HPDE6-E6E7 (cell line): ENCODE measurements around the gene CYP4F12.
"Not testable (repeated sequence)": the region's sequence is repeated elsewhere in the genome, so short reads cannot be mapped to it uniquely, and the experiment has no call there.

ENCODE experiments used
- DNase-seq: peaks from one replicate; pipeline ENCODE4 v3.0.0; 2011; ENCODE audit warnings: missing footprints; ENCODE audit errors: extremely low spot score

CYP4F12 gene

GRCh38 chr19:15650123-15650522 lies 22.8 kb upstream of the CYP4F12 start:
- not testable (repeated sequence) for DNase-seq

GRCh38 chr19:15651791-15652190 lies 21.1 kb upstream of the CYP4F12 start:
- no peak for DNase-seq

GRCh38 chr19:15652559-15653278 lies 20.2 kb upstream of the CYP4F12 start:
- no peak for DNase-seq

DNA sequence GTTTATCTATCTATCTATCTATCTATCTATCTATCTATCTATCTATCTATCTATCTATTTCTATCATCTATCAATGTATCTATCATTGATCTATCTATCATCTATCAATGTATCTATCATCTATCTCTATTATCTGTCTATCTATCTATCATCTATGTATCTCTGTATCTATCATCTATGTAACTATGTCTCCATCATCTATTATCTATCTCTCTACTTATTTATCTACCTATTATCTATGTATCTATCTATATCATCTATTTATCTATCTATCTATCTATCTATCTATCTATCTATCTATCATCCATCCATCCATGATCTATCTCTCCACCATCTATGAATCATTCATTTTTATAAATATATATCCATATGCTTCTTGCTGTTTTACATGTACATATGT lies 16.4 kb upstream of the CYP4F12 start:
- DNase-seq: no peak

- no peak for DNase-seq
Observed at GRCh38 chr19:15663247-15663646, 9.6 kb upstream of the CYP4F12 start.

DNA sequence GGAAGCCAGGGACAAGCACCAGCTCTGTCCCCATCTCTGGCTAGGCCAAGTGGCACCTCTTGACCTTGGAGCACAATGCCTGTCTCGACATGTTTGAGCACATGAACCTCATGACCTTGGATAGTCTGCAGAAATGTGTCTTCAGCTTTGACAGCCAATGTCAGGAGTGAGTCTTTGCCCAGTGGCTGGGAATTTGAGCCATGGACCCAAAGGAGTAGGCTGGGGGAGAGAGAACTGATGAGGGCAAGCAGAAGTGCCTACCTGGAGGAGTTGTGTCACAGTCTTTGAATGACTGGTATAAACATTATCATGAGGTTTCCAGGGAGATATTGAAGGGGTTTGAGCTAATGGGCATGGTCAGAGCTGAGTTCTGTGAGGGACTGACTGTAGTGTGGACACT lies 6.7 kb upstream of the CYP4F12 start:
- DNase-seq: no peak

GRCh38 chr19:15666883-15667282 lies 6.0 kb upstream of the CYP4F12 start:
- DNase-seq: no peak

GRCh38 chr19:15669440-15669839 lies 3.4 kb upstream of the CYP4F12 start:
- DNase-seq: no peak

DNA sequence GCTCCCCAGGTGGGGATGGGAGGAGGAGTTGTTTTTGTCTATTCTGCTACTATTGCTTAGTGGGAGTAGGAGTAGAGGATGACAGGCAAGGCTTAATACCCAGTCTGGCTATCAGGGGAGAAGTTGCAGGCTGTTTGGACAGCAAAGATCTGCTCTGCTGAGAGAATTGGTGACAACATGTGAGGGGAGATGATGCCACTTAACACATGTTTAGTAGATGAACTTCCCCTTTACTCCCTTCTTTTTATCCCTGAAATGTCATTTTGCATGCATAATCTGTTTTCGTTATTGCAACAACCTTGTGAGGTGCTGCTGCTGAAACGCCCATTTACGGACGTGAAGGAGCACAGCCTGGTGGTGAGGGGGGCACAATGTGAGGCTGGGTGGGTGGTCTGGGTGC lies 3.0 kb upstream of the CYP4F12 start:
- DNase-seq: no peak

DNA sequence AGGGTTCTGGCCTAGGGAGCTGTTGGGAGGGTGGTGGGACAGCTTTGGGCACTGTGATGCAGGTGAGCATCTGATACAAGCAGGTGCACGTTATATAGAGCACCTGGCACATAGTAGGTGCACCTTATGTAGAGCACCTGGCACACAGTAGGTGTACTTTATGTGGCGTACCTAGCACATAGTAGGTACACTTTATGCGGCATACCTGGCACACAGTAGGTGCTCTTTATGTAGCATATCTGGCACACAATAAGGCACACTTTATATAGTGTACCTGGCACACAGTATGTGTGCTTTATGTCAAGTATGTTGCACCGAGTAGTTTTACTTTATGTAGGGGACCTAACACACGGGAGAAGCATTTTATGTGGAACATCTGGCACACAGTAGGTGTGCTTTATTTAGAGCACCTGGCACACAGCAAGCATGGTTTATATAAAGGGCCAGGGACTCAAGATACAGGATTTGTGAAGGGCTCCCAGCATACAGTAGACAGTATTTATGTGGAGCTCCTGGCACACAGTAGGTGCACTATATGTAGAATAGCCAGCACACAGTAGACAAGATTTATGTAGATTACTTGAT lies 1.6 kb upstream of the CYP4F12 start:
- DNase-seq: no peak

DNA sequence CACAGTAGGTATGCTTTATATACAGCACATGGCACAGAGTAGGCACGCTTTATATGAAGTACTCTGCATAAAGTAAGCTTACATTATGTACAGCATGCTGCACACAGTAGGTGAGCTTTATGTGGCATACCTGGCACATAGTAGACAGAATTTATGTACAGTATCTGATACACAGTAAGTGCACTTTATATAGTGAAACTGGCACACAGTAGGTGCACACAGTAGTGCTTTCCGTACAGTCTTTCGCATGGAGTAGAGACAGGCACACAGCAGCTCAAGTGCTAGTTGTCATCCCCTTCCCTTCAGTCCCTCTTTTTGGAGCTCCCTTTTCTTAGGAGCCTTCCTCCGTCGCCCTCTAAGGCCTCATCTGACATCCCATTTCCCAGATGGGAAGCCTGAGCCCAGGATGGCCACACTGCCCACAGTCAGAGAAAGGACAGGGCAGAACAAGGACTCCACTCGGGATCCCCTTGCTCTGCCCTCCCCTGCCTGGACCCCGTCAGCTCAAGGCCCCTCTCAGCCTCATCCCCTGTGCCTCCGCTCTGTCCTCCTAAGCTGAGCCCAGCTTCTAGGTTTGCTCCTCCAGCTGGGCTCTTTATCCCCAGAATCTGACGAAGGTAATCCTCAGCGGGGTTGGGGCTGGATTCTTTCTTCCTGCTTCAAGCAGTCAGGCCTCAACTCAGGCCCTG lies 852 bp upstream of the CYP4F12 start:
- DNase-seq: no peak

- no peak for DNase-seq
Observed at GRCh38 chr19:15673176-15673654, 328 bp downstream of the CYP4F12 start.

DNA sequence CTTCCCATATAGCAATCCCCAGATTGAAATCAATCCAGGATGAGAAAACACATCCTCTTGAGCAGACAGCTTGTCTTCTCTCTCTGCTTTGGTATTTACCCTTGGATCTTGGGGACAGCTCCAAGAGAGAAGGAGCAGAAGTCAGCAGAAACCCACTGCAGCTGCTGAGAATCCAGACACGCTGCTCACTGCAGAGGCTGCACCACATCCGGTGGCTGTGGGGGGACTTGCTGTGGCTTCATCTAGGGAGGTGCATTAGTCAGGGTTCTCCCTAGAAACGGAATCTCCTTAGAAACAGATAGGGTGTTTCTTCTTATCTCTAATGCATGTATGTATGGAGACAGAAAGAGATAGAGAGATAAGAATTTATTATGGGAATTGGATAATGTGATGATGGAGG lies 2.7 kb downstream of the CYP4F12 start:
- no peak for DNase-seq

DNA sequence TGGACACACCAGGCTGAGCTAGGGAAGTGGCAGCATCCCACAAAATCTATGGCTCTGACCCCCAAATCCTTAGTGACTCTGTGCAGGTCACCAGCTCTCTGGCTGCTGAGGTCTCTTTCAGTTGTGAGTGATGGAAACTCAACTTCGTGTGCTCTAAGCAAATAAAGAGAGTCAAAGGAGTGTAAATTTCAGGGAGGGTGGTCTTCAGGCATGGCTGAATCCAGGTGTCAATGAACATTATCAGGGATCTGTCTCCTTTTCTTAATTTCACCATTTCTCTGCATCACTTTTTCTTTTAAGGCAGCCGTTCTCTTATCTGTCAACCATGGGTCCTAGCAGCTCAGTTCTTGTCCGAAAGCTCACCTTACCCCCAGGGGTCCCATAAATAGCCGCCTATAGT lies 6.2 kb downstream of the CYP4F12 start:
- no peak for DNase-seq

DNA sequence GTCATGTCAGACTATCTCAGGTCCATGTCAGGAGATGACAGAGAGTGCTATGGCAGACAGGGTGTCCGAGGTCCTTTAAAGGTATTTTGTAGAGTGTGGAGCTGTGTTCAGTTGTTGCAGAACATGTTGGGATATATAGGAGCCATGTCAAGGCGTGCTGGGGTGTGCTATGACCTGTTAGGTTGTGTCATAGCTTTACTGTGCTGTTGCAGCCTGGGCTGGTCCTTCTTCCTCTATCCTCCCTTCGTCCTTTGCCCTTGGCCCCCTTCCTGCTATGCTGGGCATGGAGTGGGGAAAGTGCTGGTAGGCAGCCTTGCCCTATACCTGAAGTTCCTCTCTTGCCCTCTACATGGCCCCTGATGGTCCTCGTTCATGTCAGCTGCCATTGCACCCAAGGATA lies 7.0 kb downstream of the CYP4F12 start:
- DNase-seq: not testable (repeated sequence)

DNA sequence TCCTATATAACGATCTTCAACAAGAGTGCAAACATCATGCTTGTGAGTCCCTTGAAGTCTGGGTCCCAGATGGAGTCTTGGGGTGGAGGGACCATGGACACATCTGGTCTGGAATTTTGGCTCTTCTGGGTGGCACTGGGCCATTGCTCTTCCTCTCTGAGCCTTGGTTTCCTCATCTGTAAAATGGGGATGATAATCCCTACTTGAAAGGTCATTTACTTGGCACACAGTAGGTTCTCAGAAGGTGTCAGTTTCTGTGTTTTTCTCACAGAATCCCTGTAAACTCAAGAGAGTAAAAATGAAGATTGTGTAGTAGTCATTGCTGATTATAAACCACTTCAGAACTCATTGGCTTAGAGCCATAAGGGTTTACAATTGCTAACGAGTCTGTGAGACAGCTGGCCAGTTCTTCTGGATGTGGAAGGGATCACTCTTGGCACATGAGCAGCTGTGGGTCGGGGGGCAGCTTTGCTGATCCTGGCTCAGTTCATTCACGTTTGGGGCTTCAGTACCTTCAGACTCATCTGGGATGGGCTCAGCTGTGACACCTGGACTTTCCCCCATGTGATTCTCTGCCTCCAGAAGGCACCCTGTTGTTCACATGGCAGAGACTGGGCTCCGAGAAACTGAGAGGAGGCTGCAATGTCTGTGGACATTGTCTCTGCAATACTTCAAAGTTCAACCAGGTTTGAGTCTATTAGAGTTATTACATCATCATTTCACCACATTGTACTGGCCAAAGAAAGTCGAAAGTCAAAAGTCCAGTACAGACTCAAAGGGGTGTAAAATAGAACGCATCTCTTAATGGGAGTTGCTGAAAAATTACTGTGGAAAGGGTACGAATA lies 7.8 kb downstream of the CYP4F12 start:
- no peak for DNase-seq

DNA sequence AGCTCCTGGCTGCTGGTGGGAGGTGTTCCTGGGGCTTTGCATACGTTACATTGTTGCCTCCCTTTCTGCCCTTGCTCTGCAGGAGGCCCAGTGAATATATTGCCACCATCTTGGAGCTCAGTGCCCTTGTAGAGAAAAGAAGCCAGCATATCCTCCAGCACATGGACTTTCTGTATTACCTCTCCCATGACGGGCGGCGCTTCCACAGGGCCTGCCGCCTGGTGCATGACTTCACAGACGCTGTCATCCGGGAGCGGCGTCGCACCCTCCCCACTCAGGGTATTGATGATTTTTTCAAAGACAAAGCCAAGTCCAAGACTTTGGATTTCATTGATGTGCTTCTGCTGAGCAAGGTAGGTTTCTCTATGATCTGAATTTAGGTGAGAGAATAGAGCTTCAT lies 10.5 kb downstream of the CYP4F12 start:
- no peak for DNase-seq

DNA sequence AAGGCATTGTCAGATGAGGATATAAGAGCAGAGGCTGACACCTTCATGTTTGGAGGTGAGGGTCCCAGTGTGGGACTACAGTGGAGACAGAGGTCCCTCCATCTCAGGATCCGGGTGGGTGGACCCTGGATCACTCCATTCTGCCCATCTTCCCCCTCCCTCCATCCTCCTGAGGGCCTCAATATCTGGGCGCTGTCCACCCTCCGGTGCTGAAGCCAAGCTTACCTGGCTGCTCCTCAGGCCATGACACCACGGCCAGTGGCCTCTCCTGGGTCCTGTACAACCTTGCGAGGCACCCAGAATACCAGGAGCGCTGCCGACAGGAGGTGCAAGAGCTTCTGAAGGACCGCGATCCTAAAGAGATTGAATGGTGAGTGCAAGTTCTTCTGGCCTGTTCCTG lies 11.9 kb downstream of the CYP4F12 start:
- no peak for DNase-seq

DNA sequence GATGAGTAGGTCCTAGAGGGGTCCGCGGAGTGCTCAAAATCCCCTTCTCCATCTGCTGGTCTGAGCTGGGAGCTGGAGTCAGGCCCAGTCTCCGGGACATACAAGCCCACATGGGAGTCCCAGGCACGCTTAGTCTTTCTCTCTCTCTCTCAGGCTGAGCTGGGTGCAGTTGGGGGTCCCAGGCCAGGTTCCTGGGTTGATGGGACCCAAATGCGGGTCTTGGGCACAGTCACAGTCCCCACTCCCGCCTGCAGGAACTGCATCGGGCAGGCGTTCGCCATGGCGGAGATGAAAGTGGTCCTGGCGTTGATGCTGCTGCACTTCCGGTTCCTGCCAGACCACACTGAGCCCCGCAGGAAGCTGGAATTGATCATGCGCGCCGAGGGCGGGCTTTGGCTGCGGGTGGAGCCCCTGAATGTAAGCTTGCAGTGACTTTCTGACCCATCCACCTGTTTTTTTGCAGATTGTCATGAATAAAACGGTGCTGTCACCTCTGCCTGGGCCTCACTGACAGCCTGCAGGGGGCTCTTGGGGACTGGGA lies 23.8 kb downstream of the CYP4F12 start:
- DNase-seq: no peak

GRCh38 chr19:15701757-15702533 lies 29.1 kb downstream of the CYP4F12 start:
- DNase-seq: no peak

DNA sequence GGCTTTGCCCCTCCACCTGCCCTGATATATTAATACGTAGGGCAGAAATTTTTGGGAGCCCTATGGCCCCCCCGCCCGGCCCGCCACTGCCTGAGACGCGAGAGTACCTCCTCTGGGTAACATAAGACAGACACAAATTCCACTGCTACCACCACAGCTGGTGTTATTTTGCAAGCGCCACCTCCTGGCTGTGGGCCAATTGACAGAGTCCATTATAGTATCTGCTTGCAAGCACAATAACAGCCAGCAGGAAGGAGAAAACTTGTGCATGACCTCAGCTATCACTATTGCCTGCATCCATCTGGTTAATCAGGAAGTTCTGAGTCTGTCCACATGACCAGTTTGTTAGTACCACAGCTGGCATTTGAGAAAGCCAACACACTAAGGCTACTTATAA lies 29.6 kb downstream of the CYP4F12 start:
- no peak for DNase-seq
